ENCODE results near the gene SPTBN1. TPM values are rescaled to one million over a fixed set of nuclear protein-coding genes. Genes with fewer than 3 reads are reported as not detected.

SPTBN1 gene
- total RNA-seq, 1 experiment from 2014 or later = 204 TPM

GRCh38 chr2:54577035-54577434 is 120.9 kb downstream of the SPTBN1 start:
- H3K27me3 Mint-ChIP-seq (ENCODE audit: low read depth) = no peaks in the 10 kb centered on the region
- DNase-seq (ENCODE audit: low spot score) (no peak), ATAC-seq (no peak)
- no peak overlapping the region for H3K27ac Mint-ChIP-seq
- POLR2A ChIA-PET = no interaction called here
- peaks cover 8% of the 10 kb centered on the region for H3K36me3 Mint-ChIP-seq
- H3K4me3 Mint-ChIP-seq = no peak overlapping the region
- CTCF ChIA-PET = no interaction called here
- H3K4me1 Mint-ChIP-seq = peaks cover 86% of the 10 kb centered on the region
- H3K9me3 Mint-ChIP-seq = peaks cover 8% of the 10 kb centered on the region
- TF ChIP-seq ZNF396 (CRISPR knock-in tag; IDR thresholded peaks at IDR 0.05; ENCODE audit: borderline replicate concordance) (no peak), GABPB1 (CRISPR knock-in tag; IDR thresholded peaks at IDR 0.05) (0 out of 2 replicates have a peak, but pooled peaks have one; percentile 34)

- peaks cover under 1% of the 10 kb centered on the region for H3K9me3 Mint-ChIP-seq
- CTCF ChIA-PET = interaction anchor here (1.3 kb wide), 1 partner anchor 27 kb away, joined by 3 read pairs; no protein-coding TSS in a partner anchor
- ATAC-seq = no peak
- POLR2A ChIA-PET = no interaction called here
- peaks cover 86% of the 10 kb centered on the region for H3K4me1 Mint-ChIP-seq
- TF ChIP-seq, protein P1, sequence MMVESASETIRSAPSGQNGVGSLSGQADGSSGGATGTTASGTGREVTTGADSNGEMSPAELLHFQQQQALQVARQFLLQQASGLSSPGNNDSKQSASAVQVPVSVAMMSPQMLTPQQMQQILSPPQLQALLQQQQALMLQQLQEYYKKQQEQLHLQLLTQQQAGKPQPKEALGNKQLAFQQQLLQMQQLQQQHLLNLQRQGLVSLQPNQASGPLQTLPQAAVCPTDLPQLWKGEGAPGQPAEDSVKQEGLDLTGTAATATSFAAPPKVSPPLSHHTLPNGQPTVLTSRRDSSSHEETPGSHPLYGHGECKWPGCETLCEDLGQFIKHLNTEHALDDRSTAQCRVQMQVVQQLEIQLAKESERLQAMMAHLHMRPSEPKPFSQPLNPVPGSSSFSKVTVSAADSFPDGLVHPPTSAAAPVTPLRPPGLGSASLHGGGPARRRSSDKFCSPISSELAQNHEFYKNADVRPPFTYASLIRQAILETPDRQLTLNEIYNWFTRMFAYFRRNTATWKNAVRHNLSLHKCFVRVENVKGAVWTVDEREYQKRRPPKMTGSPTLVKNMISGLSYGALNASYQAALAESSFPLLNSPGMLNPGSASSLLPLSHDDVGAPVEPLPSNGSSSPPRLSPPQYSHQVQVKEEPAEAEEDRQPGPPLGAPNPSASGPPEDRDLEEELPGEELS (CRISPR knock-in tag; IDR thresholded peaks at IDR 0.05) = no peak
- no peak for TF ChIP-seq MYBL2 (CRISPR knock-in tag; IDR thresholded peaks at IDR 0.05)
- no peak for TF ChIP-seq ZNF512 (CRISPR knock-in tag; IDR thresholded peaks at IDR 0.05; ENCODE audit: borderline replicate concordance)
- TF ChIP-seq, protein P2, sequence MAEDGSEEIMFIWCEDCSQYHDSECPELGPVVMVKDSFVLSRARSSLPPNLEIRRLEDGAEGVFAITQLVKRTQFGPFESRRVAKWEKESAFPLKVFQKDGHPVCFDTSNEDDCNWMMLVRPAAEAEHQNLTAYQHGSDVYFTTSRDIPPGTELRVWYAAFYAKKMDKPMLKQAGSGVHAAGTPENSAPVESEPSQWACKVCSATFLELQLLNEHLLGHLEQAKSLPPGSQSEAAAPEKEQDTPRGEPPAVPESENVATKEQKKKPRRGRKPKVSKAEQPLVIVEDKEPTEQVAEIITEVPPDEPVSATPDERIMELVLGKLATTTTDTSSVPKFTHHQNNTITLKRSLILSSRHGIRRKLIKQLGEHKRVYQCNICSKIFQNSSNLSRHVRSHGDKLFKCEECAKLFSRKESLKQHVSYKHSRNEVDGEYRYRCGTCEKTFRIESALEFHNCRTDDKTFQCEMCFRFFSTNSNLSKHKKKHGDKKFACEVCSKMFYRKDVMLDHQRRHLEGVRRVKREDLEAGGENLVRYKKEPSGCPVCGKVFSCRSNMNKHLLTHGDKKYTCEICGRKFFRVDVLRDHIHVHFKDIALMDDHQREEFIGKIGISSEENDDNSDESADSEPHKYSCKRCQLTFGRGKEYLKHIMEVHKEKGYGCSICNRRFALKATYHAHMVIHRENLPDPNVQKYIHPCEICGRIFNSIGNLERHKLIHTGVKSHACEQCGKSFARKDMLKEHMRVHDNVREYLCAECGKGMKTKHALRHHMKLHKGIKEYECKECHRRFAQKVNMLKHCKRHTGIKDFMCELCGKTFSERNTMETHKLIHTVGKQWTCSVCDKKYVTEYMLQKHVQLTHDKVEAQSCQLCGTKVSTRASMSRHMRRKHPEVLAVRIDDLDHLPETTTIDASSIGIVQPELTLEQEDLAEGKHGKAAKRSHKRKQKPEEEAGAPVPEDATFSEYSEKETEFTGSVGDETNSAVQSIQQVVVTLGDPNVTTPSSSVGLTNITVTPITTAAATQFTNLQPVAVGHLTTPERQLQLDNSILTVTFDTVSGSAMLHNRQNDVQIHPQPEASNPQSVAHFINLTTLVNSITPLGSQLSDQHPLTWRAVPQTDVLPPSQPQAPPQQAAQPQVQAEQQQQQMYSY (CRISPR knock-in tag; IDR thresholded peaks at IDR 0.05) = no peak
- no peak for TF ChIP-seq SP1 (CRISPR knock-in tag; conservative IDR thresholded peaks at IDR 0.05)
- TF ChIP-seq MAX (CRISPR knock-in tag; IDR thresholded peaks at IDR 0.05) = no peak
- no peak overlapping the region for H3K27ac Mint-ChIP-seq
- no peak overlapping the region for H3K4me3 Mint-ChIP-seq
- H3K36me3 Mint-ChIP-seq = peaks cover under 1% of the 10 kb centered on the region
- no peak for DNase-seq (ENCODE audit: low spot score)
- H3K27me3 Mint-ChIP-seq (ENCODE audit: low read depth) = no peaks in the 10 kb centered on the region
Measured at GRCh38 chr2:54577944-54578647, 122.0 kb downstream of the SPTBN1 start.

DNA sequence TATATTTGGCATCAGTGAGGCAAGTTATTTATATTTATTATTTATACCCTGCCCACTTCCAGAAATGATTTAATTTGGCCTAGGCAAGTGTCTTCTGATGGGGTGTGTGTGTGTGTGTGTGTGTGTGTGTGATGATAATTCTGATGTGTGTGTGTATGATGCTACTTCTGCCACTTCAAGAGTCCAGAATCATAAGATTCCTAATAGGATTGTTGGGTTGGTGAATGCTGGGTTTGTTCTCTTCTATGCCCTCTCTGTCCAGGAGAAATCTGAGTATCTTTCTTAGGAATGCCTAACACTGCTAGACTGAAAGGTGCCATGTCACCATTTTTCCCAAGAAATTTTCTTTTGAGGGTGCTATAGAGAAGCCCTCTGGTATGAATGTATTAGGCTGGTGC is 122.5 kb downstream of the SPTBN1 start:
- Mint-ChIP-seq H3K27me3 (ENCODE audit: low read depth) (no peaks in the 10 kb centered on the region), H3K36me3 (no peaks in the 10 kb centered on the region), H3K27ac (no peak overlapping the region), H3K9me3 (no peaks in the 10 kb centered on the region), H3K4me1 (peaks cover 86% of the 10 kb centered on the region), H3K4me3 (no peak overlapping the region)
- ATAC-seq = no peak
- CTCF ChIA-PET = interaction anchor here (1.3 kb wide), 1 partner anchor 27 kb away, joined by 3 read pairs; no protein-coding TSS in a partner anchor
- POLR2A ChIA-PET = no interaction called here
- DNase-seq (ENCODE audit: low spot score) = no peak
- TF ChIP-seq NR1H2 (CRISPR knock-in tag; IDR thresholded peaks at IDR 0.05) (no peak), CREM (CRISPR knock-in tag; IDR thresholded peaks at IDR 0.05) (no peak), NFATC4 (CRISPR knock-in tag; IDR thresholded peaks at IDR 0.05) (no peak), ZNF532 (CRISPR knock-in tag; IDR thresholded peaks at IDR 0.05; ENCODE audit: borderline replicate concordance) (no peak), TCF7 (CRISPR knock-in tag; IDR thresholded peaks at IDR 0.05; ENCODE audit: low read depth) (no peak)
- TF ChIP-seq, protein P3, sequence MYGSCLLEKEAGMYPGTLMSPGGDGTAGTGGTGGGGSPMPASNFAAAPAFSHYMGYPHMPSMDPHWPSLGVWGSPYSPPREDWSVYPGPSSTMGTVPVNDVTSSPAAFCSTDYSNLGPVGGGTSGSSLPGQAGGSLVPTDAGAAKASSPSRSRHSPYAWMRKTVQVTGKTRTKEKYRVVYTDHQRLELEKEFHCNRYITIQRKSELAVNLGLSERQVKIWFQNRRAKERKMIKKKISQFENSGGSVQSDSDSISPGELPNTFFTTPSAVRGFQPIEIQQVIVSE (CRISPR knock-in tag; IDR thresholded peaks at IDR 0.05; ENCODE audit: borderline replicate concordance) = no peak

Data from WTC11 (cell line).